ENCODE data around the gene CACNB3. TPM values are rescaled to one million over a fixed set of nuclear protein-coding genes. Genes with fewer than 3 reads are reported as not detected.

The CACNB3 gene
- total RNA-seq, 1 donor from 2014 or later = 56.3 TPM

DNA sequence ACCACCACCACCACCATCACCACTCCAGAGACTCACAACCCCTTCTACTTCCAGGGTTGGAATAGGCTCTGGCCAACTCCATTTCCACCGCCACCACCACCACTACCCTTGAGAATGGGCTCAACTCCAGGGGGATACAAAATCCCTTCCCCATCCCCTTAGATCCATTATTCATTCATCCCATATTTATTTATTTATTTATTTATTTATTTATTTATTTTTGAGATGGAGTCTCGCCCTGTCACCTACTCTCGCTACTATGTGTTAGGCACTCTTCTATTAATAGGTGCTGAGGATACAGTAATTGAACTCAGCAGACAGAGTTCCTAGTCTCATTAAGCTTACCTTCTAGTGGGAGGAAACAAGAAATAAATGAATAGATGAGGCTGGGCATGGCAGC, 24.6 kb upstream of the CACNB3 start:
- no peak overlapping the region for H3K4me3 Mint-ChIP-seq
- peaks cover 20% of the 10 kb centered on the region for H3K4me1 Mint-ChIP-seq (ENCODE audit: unreplicated experiment)
- H3K27me3 Mint-ChIP-seq = no peaks in the 10 kb centered on the region
- H3K27ac Mint-ChIP-seq = no peak overlapping the region
- no peaks in the 10 kb centered on the region for H3K9me3 Mint-ChIP-seq
- TF ChIP-seq, protein P1, sequence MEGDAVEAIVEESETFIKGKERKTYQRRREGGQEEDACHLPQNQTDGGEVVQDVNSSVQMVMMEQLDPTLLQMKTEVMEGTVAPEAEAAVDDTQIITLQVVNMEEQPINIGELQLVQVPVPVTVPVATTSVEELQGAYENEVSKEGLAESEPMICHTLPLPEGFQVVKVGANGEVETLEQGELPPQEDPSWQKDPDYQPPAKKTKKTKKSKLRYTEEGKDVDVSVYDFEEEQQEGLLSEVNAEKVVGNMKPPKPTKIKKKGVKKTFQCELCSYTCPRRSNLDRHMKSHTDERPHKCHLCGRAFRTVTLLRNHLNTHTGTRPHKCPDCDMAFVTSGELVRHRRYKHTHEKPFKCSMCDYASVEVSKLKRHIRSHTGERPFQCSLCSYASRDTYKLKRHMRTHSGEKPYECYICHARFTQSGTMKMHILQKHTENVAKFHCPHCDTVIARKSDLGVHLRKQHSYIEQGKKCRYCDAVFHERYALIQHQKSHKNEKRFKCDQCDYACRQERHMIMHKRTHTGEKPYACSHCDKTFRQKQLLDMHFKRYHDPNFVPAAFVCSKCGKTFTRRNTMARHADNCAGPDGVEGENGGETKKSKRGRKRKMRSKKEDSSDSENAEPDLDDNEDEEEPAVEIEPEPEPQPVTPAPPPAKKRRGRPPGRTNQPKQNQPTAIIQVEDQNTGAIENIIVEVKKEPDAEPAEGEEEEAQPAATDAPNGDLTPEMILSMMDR (conservative IDR thresholded peaks at IDR 0.05) = no peak
- no peaks in the 10 kb centered on the region for H3K36me3 Mint-ChIP-seq
- DNase-seq (ENCODE audit: extremely low spot score, unreplicated experiment) = no peak

DNA sequence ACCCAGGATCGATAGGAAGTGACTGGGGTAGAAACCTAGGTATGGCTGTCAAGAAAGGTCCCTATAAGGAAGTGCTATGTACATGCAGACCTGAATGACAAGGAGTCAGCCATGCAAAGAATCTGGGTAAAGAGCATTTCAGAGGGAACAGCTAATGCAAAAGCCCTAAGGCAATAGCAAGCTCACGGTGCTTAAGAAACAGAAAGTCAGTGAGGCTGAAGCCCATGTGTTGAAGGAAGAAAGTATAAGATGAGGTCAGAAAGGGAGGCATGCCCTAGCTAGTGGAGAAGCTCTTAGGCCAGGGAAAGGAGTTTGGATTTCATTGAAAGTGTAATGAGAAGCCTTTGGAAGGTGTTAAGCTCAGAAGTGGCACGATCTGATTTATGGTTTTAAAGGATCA, 23.4 kb upstream of the CACNB3 start:
- TF ChIP-seq, protein P1 (conservative IDR thresholded peaks at IDR 0.05) = no peak
- Mint-ChIP-seq H3K27me3 (no peaks in the 10 kb centered on the region), H3K36me3 (no peaks in the 10 kb centered on the region), H3K4me3 (peak overlapping the region; percentile 31), H3K4me1 (ENCODE audit: unreplicated experiment) (peaks cover 18% of the 10 kb centered on the region), H3K9me3 (no peaks in the 10 kb centered on the region), H3K27ac (peak overlapping the region; percentile 95)
- no peak for DNase-seq (ENCODE audit: extremely low spot score, unreplicated experiment)

DNA sequence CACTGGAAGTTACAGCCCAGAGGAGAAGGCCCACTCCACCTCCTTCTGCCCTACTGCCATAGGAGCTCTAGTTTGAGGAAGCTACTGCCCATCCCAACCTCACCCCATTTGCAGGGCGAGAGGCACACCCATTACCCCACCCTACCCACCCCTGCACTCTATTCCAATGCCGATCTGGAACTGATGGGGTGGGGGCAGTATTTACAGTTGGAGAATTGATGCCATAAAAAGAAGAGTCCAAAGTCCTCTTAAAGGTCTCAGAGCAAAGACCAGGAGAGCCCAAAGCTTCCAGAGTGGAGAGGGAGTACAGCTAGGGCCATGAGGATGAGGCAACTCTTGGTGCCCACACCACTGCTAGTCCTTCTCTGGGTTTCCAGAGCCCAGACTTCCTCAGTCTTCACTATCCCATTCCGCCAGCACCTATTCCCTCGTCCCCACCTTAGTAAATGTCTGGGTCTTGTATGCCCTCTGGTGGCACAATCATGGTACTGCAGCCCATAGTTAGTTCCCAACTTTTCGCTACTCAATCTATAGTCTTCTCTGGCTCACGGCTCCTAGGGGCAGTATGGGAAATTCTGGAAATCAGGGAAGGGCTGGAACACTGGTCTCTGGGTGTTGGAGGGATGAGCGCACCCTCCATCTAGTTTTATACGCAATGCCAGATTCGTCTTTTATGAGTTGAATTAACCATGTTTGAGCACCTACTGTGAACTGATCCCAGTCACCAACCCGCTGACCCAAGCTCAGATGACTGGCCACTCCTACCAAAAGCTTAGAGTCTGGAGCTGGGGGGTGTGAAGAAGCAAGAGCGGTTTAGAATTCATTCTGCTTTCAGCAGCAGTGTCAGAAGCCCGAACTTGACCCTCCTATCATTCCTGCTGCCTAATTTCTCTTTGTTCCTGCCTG, 22.5 kb upstream of the CACNB3 start:
- H3K27ac Mint-ChIP-seq = peak overlapping the region; percentile 95

DNA sequence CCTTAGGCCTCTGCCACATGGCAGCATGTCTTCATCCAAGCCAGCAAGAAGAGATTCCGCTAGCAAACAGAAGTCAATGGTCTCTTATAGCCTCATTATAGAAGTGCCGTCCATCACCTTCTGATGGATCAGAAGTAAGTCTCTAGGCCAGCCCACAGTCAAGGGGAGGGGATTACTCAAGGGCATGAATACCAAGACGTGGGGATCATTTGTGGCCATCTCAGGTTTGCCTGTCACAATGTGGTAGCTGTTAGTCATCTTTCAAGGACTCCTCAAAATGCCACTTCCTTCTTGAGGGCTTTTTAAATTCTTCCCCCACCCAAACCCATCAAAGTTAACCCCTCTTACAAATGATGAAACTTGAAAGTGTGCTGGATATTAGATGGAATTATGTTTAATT, 21.3 kb upstream of the CACNB3 start:
- no peak overlapping the region for H3K4me3 Mint-ChIP-seq
- H3K36me3 Mint-ChIP-seq = no peaks in the 10 kb centered on the region
- no peaks in the 10 kb centered on the region for H3K9me3 Mint-ChIP-seq
- no peak for DNase-seq (ENCODE audit: extremely low spot score, unreplicated experiment)
- TF ChIP-seq, protein P1 (conservative IDR thresholded peaks at IDR 0.05) = no peak
- H3K27ac Mint-ChIP-seq = no peak overlapping the region
- H3K27me3 Mint-ChIP-seq = no peaks in the 10 kb centered on the region
- H3K4me1 Mint-ChIP-seq (ENCODE audit: unreplicated experiment) = peaks cover 11% of the 10 kb centered on the region

More for the DNA sequence above, 22.5 kb upstream of the CACNB3 start:
- no peaks in the 10 kb centered on the region for H3K9me3 Mint-ChIP-seq
- H3K36me3 Mint-ChIP-seq = no peaks in the 10 kb centered on the region
- H3K4me1 Mint-ChIP-seq (ENCODE audit: unreplicated experiment) = peaks cover 11% of the 10 kb centered on the region
- TF ChIP-seq, protein P1 (conservative IDR thresholded peaks at IDR 0.05) = peak; percentile 97
- no peaks in the 10 kb centered on the region for H3K27me3 Mint-ChIP-seq
- DNase-seq (ENCODE audit: extremely low spot score, unreplicated experiment) = peak; percentile 81
- H3K4me3 Mint-ChIP-seq = peak overlapping the region; percentile 1

DNA sequence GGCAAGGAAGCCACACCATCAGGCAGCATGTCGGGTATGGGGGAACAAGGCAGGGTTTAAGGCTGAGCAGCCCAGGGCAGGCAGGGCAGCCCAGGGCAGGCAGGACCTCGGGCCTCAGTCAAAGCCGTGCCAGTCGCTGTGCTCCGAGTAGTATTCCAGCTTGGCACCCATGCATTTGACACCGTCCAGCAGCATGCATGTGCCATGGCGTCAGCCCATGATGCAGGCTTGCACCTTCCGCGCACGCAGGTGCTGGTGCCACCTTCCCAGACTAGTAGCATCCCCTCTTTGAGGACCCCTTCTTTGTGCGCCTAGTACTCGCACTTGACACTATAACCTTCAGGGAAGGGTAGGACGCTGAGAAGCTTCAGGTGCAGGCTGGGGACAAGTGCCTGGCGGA, 17.8 kb upstream of the CACNB3 start:
- H3K4me1 Mint-ChIP-seq (ENCODE audit: unreplicated experiment) = peaks cover 6% of the 10 kb centered on the region
- H3K27ac Mint-ChIP-seq = no peak overlapping the region
- H3K9me3 Mint-ChIP-seq = no peaks in the 10 kb centered on the region
- no peaks in the 10 kb centered on the region for H3K36me3 Mint-ChIP-seq
- TF ChIP-seq, protein P1 (conservative IDR thresholded peaks at IDR 0.05) = no peak
- no peak overlapping the region for H3K4me3 Mint-ChIP-seq
- H3K27me3 Mint-ChIP-seq = no peaks in the 10 kb centered on the region
- no peak for DNase-seq (ENCODE audit: extremely low spot score, unreplicated experiment)
